ENCODE results near the gene LBR.

Gene LBR

GRCh38 chr1:225471453-225472301 lies 43.8 kb upstream of the LBR start:
- no peak for TF ChIP-seq CTCF (IDR thresholded peaks at IDR 0.05; ENCODE audit: extremely low read depth, missing control alignments)
- DNase-seq (ENCODE audit: low spot score) = no peak

GRCh38 chr1:225471109-225471452 lies 43.2 kb upstream of the LBR start:
- no peak for DNase-seq (ENCODE audit: low spot score)
- no peak for TF ChIP-seq CTCF (IDR thresholded peaks at IDR 0.05; ENCODE audit: extremely low read depth, missing control alignments)

GRCh38 chr1:225470211-225471108 lies 42.6 kb upstream of the LBR start:
- TF ChIP-seq CTCF (IDR thresholded peaks at IDR 0.05; ENCODE audit: extremely low read depth, missing control alignments) = no peak
- no peak for DNase-seq (ENCODE audit: low spot score)

GRCh38 chr1:225469051-225469450 lies 41.2 kb upstream of the LBR start:
- DNase-seq (ENCODE audit: low spot score) = no peak
- no peak for TF ChIP-seq CTCF (IDR thresholded peaks at IDR 0.05; ENCODE audit: extremely low read depth, missing control alignments)

GRCh38 chr1:225468270-225469020 lies 40.6 kb upstream of the LBR start:
- no peak for TF ChIP-seq CTCF (IDR thresholded peaks at IDR 0.05; ENCODE audit: extremely low read depth, missing control alignments)
- DNase-seq (ENCODE audit: low spot score) = peak; percentile 41

GRCh38 chr1:225467193-225468020 lies 39.6 kb upstream of the LBR start:
- DNase-seq (ENCODE audit: low spot score) = peak; percentile 87
- TF ChIP-seq CTCF (IDR thresholded peaks at IDR 0.05; ENCODE audit: extremely low read depth, missing control alignments) = no peak
